Karpas-422 (cell line): ENCODE data around the gene ERBB4. TPM values are rescaled to one million over a fixed set of nuclear protein-coding genes. Genes with fewer than 3 reads are reported as not detected.

Source experiments
- DNase-seq: peaks from one replicate; pipeline ENCODE4 v3.0.0-alpha.2; 2015
- H2AFZ ChIP-seq: fragments of 200-600 bp; sonication (generic); 2 replicates; pipeline ENCODE4 v1.6.1; 2014; ENCODE audit warnings: antibody characterized with exemption, low read length, mixed read lengths
- H3K27ac ChIP-seq: fragments of 200-600 bp; sonication (generic); 2 replicates; pipeline ENCODE4 v1.5.1; 2014; ENCODE audit warnings: mild to moderate bottlenecking, low read length, moderate library complexity
- H3K27me3 ChIP-seq: fragments of 200-600 bp; sonication (generic); 2 replicates; pipeline ENCODE4 v1.6.1; 2014; ENCODE audit warnings: low read length, mixed read lengths
- H3K36me3 ChIP-seq: fragments of 200-600 bp; sonication (generic); 2 replicates; pipeline ENCODE4 v1.6.1; 2014; ENCODE audit warnings: low read length, mixed read lengths; ENCODE audit not compliant: insufficient read depth
- H3K4me1 ChIP-seq: fragments of 200-600 bp; sonication (generic); 2 replicates; pipeline ENCODE4 v1.6.1; 2014; ENCODE audit warnings: mild to moderate bottlenecking, low read length, mixed read lengths
- H3K4me2 ChIP-seq: fragments of 200-600 bp; sonication (generic); 2 replicates; pipeline ENCODE4 v1.6.1; 2014; ENCODE audit warnings: low read length, low read depth, mild to moderate bottlenecking; ENCODE audit not compliant: poor library complexity, severe bottlenecking
- H3K4me3 ChIP-seq: fragments of 200-600 bp; sonication (generic); 2 replicates; pipeline ENCODE4 v1.5.1; 2014; ENCODE audit warnings: mild to moderate bottlenecking, antibody characterized with exemption, low read length, mixed read lengths
- H3K79me2 ChIP-seq: fragments of 200-600 bp; sonication (generic); 2 replicates; pipeline ENCODE4 v1.6.1; 2014; ENCODE audit warnings: mild to moderate bottlenecking, low read length, mixed read lengths
- H3K9ac ChIP-seq: fragments of 200-600 bp; sonication (generic); 2 replicates; pipeline ENCODE4 v1.6.0; 2014; ENCODE audit warnings: low read length
- H3K9me2 ChIP-seq: fragments of 200-600 bp; sonication (generic), shearing (Covaris generic); replicated peaks from 2 replicates; pipeline ENCODE4 v1.6.0; 2014; ENCODE audit warnings: mild to moderate bottlenecking, low read length, moderate library complexity; ENCODE audit not compliant: insufficient read depth
- H3K9me3 ChIP-seq: fragments of 300-700, 200-600 bp; sonication (generic); 2 replicates; pipeline ENCODE4 v1.6.1; 2014; ENCODE audit warnings: low read length, mixed read lengths
- H4K20me1 ChIP-seq: fragments of 200-600 bp; sonication (generic); 2 replicates; pipeline ENCODE4 v1.6.1; 2014; ENCODE audit warnings: mild to moderate bottlenecking, antibody characterized with exemption, low read length, low read depth; ENCODE audit not compliant: insufficient read depth
- total RNA-seq: library from RNA; depleted of rRNA; stranded (reverse); fragments of >200 nt; shearing (Covaris generic); gene quantifications from 2 replicates; pipeline ENCODE4 v1.2.3, GENCODE V29; 2014; ENCODE audit warnings: low replicate concordance

ERBB4 gene
- total RNA-seq, 1 experiment from 2014 or later, result not detected

GRCh38 chr2:211690736-211691135, 847.9 kb downstream of the ERBB4 start:
- Histone ChIP-seq H3K9me2 (no peaks in the 10 kb centered on the region), H3K27me3 (no peaks in the 10 kb centered on the region), H3K4me1 (no peaks in the 10 kb centered on the region), H2AFZ (no peak overlapping the region), H3K4me2 (no peak overlapping the region), H3K79me2 (no peaks in the 10 kb centered on the region), H4K20me1 (no peaks in the 10 kb centered on the region), H3K9ac (no peak overlapping the region), H3K27ac (no peak overlapping the region), H3K9me3 (peaks cover 27% of the 10 kb centered on the region), H3K4me3 (no peak overlapping the region), H3K36me3 (no peaks in the 10 kb centered on the region)
- DNase-seq, result no peak

GRCh38 chr2:211688196-211688595, 850.4 kb downstream of the ERBB4 start:
- no peaks in the 10 kb centered on the region for H3K79me2 ChIP-seq
- no peak overlapping the region for H3K4me2 ChIP-seq
- H3K9ac ChIP-seq, result no peak overlapping the region
- H3K4me1 ChIP-seq, result no peaks in the 10 kb centered on the region
- no peak overlapping the region for H3K4me3 ChIP-seq
- H3K27me3 ChIP-seq, result no peaks in the 10 kb centered on the region
- DNase-seq, result no peak
- no peaks in the 10 kb centered on the region for H3K9me2 ChIP-seq
- H3K36me3 ChIP-seq, result no peaks in the 10 kb centered on the region
- H3K27ac ChIP-seq, result no peak overlapping the region
- peaks cover 32% of the 10 kb centered on the region for H3K9me3 ChIP-seq
- no peak overlapping the region for H2AFZ ChIP-seq
- no peaks in the 10 kb centered on the region for H4K20me1 ChIP-seq

- Histone ChIP-seq H2AFZ (no peak overlapping the region), H3K4me2 (no peak overlapping the region), H3K9ac (no peak overlapping the region), H3K4me1 (no peaks in the 10 kb centered on the region), H3K9me2 (no peaks in the 10 kb centered on the region), H3K27me3 (no peaks in the 10 kb centered on the region), H3K4me3 (no peak overlapping the region), H3K9me3 (peaks cover 7% of the 10 kb centered on the region; the same call in 1 of the 2 replicates), H3K79me2 (no peaks in the 10 kb centered on the region), H3K36me3 (no peaks in the 10 kb centered on the region), H4K20me1 (no peaks in the 10 kb centered on the region), H3K27ac (no peak overlapping the region)
- no peak for DNase-seq
Measured at GRCh38 chr2:211674715-211675114, 863.9 kb downstream of the ERBB4 start.

GRCh38 chr2:211673133-211673905, 865.3 kb downstream of the ERBB4 start:
- H2AFZ ChIP-seq, result no peak overlapping the region
- no peaks in the 10 kb centered on the region for H3K9me2 ChIP-seq
- no peaks in the 10 kb centered on the region for H3K36me3 ChIP-seq
- H3K4me2 ChIP-seq, result no peak overlapping the region
- no peaks in the 10 kb centered on the region for H3K79me2 ChIP-seq
- H3K9ac ChIP-seq, result no peak overlapping the region
- DNase-seq, result no peak
- H3K27ac ChIP-seq, result no peak overlapping the region
- peaks cover 9% of the 10 kb centered on the region; the same call in 1 of the 2 replicates for H3K9me3 ChIP-seq
- no peaks in the 10 kb centered on the region for H3K4me1 ChIP-seq
- H4K20me1 ChIP-seq, result no peaks in the 10 kb centered on the region
- no peaks in the 10 kb centered on the region for H3K27me3 ChIP-seq
- no peak overlapping the region for H3K4me3 ChIP-seq

GRCh38 chr2:211671977-211672376, 866.6 kb downstream of the ERBB4 start:
- H3K27me3 ChIP-seq, result no peaks in the 10 kb centered on the region
- H3K27ac ChIP-seq, result no peak overlapping the region
- peaks cover 9% of the 10 kb centered on the region; the same call in 1 of the 2 replicates for H3K9me3 ChIP-seq
- H2AFZ ChIP-seq, result no peak overlapping the region
- no peaks in the 10 kb centered on the region for H3K4me1 ChIP-seq
- H3K9ac ChIP-seq, result no peak overlapping the region
- no peaks in the 10 kb centered on the region for H3K79me2 ChIP-seq
- no peaks in the 10 kb centered on the region for H4K20me1 ChIP-seq
- DNase-seq, result no peak
- H3K9me2 ChIP-seq, result no peaks in the 10 kb centered on the region
- H3K4me3 ChIP-seq, result no peak overlapping the region
- H3K4me2 ChIP-seq, result no peak overlapping the region
- H3K36me3 ChIP-seq, result no peaks in the 10 kb centered on the region

- H3K9ac ChIP-seq, result no peak overlapping the region
- no peaks in the 10 kb centered on the region for H3K79me2 ChIP-seq
- DNase-seq, result no peak
- H2AFZ ChIP-seq, result no peak overlapping the region
- no peaks in the 10 kb centered on the region for H3K27me3 ChIP-seq
- H3K9me3 ChIP-seq, result peaks cover 16% of the 10 kb centered on the region; the same call in 1 of the 2 replicates
- H3K36me3 ChIP-seq, result no peaks in the 10 kb centered on the region
- no peak overlapping the region for H3K27ac ChIP-seq
- H3K9me2 ChIP-seq, result no peaks in the 10 kb centered on the region
- H3K4me3 ChIP-seq, result no peak overlapping the region
- H3K4me1 ChIP-seq, result no peaks in the 10 kb centered on the region
- no peaks in the 10 kb centered on the region for H4K20me1 ChIP-seq
- no peak overlapping the region for H3K4me2 ChIP-seq
Measured at GRCh38 chr2:211665299-211665698, 873.3 kb downstream of the ERBB4 start.

GRCh38 chr2:211664321-211664720, 874.3 kb downstream of the ERBB4 start:
- H3K4me1 ChIP-seq, result no peaks in the 10 kb centered on the region
- no peak overlapping the region for H2AFZ ChIP-seq

GRCh38 chr2:211654211-211654780, 884.3 kb downstream of the ERBB4 start:
- no peaks in the 10 kb centered on the region for H4K20me1 ChIP-seq
- H3K27me3 ChIP-seq, result no peaks in the 10 kb centered on the region
- H3K36me3 ChIP-seq, result no peaks in the 10 kb centered on the region
- no peak overlapping the region for H3K27ac ChIP-seq
- H3K4me3 ChIP-seq, result no peak overlapping the region
- H3K4me2 ChIP-seq, result no peak overlapping the region
- no peak overlapping the region for H3K9ac ChIP-seq
- peaks cover 6% of the 10 kb centered on the region; the same call in 1 of the 2 replicates for H3K9me3 ChIP-seq
- H3K4me1 ChIP-seq, result no peaks in the 10 kb centered on the region
- H3K9me2 ChIP-seq, result 0 out of 2 replicates have a peak, but pooled peaks cover 3% of the 10 kb centered on the region
- no peaks in the 10 kb centered on the region for H3K79me2 ChIP-seq
- H2AFZ ChIP-seq, result no peak overlapping the region
- DNase-seq, result no peak

More at GRCh38 chr2:211664321-211664720, 874.3 kb downstream of the ERBB4 start:
- Histone ChIP-seq H3K27ac (no peak overlapping the region), H3K9ac (no peak overlapping the region), H3K9me2 (no peaks in the 10 kb centered on the region; the same call in 1 of the 2 replicates), H3K4me2 (no peak overlapping the region), H3K4me3 (no peak overlapping the region), H3K9me3 (peaks cover 17% of the 10 kb centered on the region; the same call in 1 of the 2 replicates), H3K36me3 (no peaks in the 10 kb centered on the region), H3K27me3 (no peaks in the 10 kb centered on the region), H4K20me1 (no peaks in the 10 kb centered on the region), H3K79me2 (no peaks in the 10 kb centered on the region)
- DNase-seq, result no peak
